GM21360 (cell line): ENCODE results near the gene DMRT1.

Experiments used
- ATAC-seq: cut with Tn5 transposase; IDR thresholded peaks from one replicate; pipeline ENCODE4 v1.9.1; 2021; ENCODE audit warnings: mild to moderate bottlenecking, moderate library complexity; ENCODE audit not compliant: unreplicated experiment

The DMRT1 gene

GRCh38 chr9:969310-970150 is 128.0 kb downstream of the DMRT1 start:
- ATAC-seq, result no peak

- ATAC-seq, result no peak
Observed at GRCh38 chr9:970151-970996, 128.9 kb downstream of the DMRT1 start.

DNA sequence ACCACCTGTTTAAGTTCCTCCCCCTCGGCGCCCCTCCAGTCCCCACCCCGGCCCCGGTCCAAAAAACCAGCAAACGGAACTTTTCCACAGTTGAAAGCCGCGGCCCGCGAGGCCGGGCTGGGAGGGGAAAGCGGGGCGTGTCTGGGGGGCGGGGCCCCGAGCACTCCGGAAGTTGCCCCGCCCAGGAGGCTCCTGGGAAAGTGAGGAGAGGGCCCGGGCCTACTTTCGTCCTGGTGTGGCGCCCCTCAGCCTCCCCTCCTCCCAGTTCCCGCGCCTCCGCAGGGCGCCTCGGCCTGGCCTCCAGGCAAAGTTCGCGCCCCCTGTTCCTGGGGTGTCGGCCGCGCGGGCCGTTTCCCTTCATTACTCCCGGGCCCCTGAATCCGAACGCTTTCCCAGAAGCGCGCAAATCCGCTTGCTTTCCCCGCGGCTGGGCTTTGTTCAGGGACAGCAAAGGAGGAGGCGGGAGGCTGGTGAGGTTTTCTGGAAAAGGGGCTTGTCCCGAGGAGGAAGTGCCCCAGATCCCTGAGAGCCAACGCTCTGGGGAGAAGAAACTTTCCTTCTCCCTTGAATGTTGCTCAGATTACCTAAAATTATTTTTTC is 130.5 kb downstream of the DMRT1 start:
- no peak for ATAC-seq

DNA sequence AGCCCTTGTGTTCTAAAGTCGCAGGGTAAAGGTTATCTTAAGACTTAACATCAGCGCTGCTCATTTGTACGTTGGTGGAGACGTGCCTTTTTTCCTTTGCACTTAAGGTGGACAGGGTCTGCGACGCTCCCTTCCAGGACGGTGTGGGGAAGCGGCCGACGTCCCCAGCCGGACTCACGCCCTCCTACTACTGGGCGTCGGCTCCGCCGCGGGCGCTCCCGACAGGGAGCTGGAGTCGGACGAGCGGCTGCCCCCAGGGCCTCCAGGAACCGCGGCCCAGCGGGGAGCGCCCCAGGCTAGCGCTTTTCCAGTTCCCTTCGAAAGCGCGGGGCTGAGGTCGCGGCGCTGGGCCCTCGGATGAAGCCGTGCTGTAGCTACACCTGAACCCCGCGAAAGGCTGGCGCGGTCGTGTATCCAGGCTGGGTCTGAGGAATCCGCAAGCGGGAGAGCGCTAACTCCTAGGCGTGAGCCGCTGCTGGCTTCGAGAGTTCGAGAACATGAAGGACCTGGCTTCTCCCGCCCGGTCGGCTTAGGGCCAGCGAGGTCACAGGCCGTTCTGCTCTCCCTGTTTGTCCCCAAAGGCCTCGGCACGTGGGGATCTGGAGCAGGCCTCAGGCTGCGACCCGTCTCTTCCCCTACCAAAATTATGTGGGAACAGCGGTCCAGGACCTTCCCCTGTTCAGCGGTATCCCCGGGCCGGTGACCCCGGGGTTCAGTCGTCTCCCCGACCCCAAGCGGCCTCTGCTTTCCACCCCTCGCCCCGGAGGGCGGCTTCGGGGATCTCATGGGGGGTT is 131.2 kb downstream of the DMRT1 start:
- ATAC-seq, result no peak

DNA sequence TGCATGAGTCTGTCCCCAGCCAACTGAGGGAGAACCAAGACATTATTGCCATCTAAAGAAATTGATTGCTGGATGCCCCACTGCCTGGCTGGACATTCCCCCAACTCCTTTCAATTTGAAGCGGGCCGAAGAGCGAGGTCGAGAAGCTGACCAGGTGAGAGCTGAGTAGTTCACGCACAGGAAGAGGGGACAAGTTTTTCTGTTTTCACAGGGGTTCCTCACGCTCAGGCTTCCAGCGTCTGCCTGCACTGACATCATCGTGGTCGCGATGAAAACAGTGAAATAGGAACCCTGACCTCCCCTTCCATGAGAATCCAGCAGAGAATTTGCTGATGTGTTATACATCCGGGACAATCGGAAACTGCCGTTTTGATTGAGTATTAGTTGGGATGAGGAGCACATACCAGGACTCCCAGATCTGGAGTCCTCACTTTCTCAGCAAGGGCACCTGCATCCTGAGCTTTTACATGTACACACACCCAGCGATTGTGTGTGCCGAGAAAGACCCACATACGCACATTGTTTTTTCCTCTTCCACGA is 131.9 kb downstream of the DMRT1 start:
- no peak for ATAC-seq

GRCh38 chr9:974031-974995 is 132.8 kb downstream of the DMRT1 start:
- no peak for ATAC-seq

DNA sequence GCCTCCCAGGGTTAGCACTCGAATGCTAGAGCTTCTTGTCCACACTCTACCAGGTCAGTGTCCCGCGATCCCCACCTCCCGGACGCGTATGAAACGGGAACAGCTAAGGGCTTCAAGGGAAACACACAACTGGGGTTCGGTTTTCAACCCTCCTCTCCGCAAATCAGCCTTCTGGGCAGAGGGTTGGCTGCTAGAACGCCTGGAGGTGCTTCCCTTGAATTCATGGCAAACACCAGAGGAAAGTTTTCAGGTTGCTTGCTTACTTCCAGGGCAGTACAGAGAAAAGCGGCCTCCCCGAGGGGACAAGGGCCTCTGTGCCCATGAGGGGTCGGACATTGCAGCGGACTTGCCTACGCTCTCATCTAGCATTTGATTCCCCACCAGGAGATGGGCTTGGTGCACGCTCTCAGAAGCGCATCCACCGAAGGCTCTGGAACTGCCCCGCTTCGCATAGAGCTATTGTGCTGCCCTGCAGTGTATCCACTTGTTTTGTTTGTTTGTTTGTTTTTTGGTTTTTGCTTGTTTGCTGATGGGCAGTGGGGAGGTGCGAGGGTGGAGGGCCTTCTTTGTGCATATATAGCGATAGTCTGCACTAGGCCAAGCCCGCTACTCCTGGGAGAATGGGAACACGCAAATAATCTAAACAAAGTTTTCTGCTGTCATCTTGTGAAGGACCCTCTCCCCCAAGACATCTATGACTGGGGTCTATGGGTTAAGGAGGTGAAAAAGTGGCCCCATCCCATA is 133.7 kb downstream of the DMRT1 start:
- ATAC-seq, result no peak

DNA sequence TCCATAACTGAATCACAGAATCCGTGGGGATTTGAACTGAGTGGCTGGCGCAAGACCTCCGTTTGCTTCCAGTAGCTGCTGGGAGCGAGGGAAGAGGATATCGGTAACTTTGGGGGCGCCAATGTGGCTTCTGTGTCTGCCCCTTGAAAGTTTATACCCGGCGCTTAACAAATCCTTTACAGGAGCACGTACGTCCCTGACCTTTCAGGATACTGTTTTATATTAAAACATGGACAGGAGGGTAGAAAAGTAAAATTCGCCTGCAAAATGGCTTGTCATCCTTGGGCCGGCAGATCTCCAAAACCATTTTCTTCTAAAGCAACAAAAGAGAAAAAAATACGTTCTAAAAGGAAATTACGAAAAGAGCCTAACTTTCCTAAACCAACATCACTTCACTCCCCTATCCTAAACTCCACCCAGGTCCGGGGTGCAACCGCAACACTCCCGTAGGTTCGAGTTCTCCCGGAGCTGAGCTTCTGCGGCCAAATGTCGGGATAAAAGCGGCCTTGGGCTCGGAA is 134.3 kb downstream of the DMRT1 start:
- no peak for ATAC-seq

DNA sequence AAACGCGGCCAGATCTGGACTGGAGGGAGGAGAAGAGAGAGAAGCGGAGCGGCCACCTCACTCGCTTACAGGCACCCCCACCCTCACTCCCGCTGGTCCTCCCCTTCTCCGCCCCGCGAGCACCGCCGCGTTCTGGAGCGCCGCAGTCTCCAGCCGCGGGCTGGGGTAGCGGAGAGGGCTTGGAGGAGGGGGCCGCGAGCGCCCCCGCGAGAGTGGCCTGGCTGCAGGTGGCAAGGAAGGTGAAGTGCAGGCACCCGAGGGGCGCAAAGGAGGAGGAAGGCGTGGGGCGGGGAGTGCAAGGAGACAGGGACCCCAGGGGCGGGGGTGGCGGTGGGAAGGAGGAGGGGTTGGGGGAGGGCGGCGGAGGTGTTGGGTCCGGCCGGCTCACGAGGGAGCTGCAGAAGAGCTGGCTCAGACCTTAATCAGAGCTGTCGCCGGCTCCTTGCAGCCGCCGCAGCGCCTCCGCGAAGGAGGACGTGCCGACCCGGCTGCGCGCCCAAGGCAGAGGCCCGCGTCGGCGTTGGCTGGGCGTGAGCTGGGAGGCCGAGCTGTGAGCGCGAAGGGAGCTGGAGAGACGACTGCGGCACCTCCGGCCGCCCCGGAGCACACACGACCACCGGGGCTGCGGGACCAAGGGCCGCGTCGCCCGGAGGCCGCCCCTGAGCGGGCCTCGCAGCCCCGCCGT is 134.9 kb downstream of the DMRT1 start, which contains the start of gene DMRT3:
DMRT3 (plus strand) TSS at position 398 of the 685 bp plus-strand sequence. CDS start 347 bp downstream, outside the sequence.
- ATAC-seq, result no peak

DNA sequence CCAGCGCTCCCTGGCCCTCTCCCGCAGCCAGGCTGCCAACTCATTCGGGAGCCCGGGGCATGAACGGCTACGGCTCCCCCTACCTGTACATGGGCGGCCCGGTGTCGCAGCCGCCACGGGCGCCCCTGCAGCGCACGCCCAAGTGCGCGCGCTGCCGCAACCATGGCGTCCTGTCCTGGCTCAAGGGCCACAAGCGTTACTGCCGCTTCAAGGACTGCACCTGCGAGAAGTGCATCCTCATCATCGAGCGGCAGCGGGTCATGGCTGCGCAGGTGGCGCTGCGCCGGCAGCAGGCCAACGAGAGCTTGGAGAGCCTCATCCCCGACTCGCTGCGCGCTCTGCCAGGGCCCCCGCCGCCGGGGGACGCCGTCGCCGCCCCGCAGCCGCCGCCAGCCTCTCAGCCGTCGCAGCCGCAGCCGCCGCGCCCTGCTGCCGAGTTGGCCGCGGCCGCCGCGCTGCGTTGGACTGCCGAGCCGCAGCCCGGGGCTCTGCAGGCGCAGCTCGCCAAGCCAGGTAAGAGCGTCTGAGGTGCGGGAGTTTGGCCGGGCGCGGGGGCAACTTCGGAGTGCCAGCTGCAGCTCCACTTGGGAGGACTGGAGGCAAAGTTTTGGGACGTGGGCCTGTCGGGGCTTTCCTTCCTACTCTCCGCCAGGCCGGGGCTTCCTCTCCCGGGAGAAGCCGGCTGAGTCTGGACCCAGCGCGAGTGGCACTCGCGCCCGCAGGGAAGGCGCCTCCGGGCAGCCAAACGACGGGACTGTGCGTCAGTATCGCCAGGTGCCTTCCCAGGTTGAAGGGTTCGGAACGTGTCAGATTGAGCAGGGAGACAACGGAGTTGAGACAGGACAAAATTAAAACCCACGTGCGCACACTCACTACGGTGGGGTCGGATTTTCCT is 135.7 kb downstream of the DMRT1 start:
- no peak for ATAC-seq

GRCh38 chr9:977838-978830 is 136.6 kb downstream of the DMRT1 start:
- ATAC-seq, result no peak

GRCh38 chr9:979983-980382 is 138.5 kb downstream of the DMRT1 start:
- ATAC-seq, result no peak

DNA sequence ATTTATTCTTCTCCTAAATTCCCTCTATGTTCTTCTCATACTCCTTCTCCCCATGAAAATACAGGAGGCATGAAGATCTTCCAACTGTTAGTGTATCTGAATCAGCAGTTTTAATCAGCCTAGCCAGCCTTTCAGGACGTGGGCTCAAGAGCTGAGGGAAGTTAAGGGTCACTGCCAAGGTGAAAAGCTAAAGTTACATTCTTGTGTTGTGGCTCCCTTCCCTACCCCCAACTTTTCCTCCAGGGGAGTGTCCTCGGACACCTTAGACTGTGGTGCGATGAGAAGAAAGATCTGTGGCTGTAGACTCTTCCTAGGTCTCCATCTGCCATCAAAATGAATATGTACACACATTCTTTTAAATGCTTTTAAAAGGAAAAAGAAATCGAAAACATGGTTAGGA is 139.1 kb downstream of the DMRT1 start:
- ATAC-seq, result no peak

GRCh38 chr9:981491-981898 is 140.0 kb downstream of the DMRT1 start:
- no peak for ATAC-seq

GRCh38 chr9:982394-983230 is 141.1 kb downstream of the DMRT1 start:
- no peak for ATAC-seq
